NCI-H2171 (cell line): ENCODE data around the gene TULP4.
"Not testable (repeated sequence)": the region's sequence is repeated elsewhere in the genome, so short reads cannot be mapped to it uniquely, and the experiment has no call there.

Source experiments
- DNase-seq: peaks from one replicate; lab custom pipeline; 2025; lab: John Stamatoyannopoulos, UW

TULP4 gene

DNA sequence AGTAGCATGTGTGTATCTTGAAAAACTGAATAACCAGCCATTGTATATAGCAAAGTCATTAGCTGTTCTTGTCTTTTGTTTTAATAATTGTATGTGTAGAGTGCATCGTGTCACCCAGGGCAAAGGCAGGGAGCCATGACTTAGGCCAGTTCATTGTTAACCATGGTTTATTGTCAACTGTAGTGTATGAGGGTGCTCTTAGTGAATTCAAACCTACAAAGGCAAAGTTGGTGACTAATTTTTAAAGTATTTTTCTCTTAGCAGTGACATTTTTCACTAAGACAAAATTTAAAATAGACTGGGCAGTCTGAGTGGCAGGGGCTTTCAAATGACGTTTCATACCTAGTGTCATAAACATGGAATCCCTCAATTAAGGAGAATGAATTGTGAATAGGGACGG, 79.0 kb downstream of the TULP4 start:
- DNase-seq, result no peak

GRCh38 chr6:158391977-158392376, 79.7 kb downstream of the TULP4 start:
- DNase-seq, result not testable (repeated sequence)

DNA sequence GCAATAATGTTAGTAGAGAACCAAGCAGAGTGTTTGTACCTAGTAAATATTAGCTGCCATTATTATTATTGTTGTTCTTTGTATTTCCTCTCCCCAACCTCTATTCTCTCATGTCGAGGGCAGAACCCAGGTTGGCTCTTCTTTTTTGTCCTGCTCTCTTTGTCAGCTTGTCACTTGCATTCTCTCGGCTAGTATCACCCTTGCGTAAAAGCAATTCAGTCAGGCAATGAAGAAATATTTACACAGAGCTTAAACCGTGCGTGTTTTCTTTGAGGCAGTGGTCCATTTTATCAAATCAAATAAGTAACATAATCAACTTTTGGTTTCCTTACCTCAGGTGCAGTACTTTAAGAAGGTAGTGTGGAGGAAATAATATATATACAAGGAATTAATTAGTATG, 83.9 kb downstream of the TULP4 start:
- no peak for DNase-seq

GRCh38 chr6:158397578-158397977, 85.3 kb downstream of the TULP4 start:
- no peak for DNase-seq

GRCh38 chr6:158398252-158399024, 86.2 kb downstream of the TULP4 start:
- DNase-seq, result no peak

DNA sequence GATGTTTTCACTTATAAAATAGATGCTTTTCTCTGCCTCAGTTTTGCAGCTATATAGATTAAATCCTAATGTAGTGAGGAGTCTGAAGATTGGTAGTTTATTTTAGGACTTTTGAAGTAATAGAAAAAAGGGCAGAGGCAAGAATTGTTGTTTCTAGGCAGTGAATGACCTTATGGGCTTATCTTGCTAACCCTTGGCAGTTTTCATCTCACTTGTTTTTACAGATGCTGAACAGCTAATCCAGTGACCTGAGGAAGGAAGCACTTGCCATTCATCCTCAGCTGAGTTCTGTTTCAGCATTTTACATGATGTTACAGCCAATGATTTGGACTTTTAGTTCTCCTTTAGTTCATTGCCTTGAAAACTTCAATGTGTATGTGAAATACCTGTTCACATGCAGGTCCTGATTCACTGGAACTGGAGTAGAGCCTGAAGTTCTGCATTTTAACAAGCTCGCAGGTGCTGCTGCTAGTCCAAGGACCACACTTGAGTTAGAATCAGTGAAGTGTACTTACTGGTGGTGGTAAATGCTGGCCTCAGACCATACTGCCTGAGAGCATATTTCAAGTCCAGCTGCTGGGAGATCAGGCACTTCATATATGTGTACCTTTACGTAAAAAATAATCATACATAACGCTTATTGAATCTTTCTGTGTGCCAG, 86.9 kb downstream of the TULP4 start:
- DNase-seq, result no peak

DNA sequence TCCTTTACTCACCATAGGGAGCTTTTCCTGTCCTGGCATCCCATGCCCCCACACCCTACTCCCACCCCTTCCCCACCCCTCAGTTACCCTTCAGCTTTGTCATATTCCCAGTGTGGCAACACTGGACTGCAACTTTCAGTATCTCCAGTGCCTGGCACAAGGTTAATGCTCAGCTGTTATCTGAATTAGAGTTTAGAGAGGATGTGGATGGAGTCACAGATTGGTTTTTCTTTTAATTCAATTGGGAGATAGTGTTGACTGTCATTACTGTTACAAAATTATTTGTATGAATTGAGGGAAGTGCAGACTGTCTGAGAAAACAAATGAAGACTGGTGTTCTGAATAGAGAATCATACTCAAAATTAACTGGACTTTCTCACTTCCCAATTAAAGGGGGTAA, 89.9 kb downstream of the TULP4 start:
- DNase-seq, result no peak

DNA sequence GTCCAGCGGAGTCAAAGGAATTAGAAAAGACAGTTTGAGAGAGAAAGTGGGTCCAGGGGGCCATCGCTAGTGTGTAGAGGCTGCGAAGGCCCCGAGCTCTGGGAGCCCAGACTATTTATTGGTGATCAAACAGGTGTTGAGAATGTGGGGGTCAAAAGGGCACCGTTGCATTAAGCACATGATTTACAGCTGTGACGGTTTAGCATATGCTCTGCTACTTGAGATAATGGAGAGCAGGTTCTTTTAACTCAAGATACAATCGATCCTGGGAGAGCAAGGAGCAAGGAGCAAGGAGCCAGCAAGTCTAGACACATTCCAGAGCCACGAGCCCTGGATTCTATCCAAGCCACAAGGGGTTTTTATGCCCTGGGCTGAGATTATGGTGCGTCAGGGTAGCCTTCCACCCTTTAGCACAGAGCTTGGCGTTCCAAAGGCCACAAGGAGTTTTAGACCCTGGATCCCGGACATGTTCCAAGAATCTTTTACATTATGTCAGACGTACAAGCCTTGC, 93.1 kb downstream of the TULP4 start:
- peak; percentile 67 for DNase-seq

GRCh38 chr6:158405933-158406332, 93.7 kb downstream of the TULP4 start:
- DNase-seq, result peak; percentile 6

GRCh38 chr6:158406736-158407135, 94.5 kb downstream of the TULP4 start:
- DNase-seq, result no peak

DNA sequence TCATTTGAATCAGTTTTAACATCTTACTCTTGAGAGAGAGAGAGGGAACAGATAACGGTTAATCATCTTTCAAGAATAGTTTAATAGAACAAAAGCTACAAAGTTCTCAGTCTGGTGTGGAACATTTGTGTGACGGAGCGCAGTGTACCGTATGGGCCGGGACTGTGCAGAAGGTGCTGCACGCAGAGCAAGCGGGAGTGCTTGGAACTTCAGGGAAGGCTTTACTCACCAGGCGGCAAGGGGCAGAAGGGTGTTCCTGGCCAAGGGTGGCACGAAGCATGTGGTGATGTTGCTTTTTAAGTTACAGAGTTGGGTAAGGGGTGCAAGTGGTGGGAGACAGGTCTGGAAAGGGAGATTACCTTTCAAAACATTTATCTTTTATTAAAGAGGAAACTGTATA, 95.7 kb downstream of the TULP4 start:
- DNase-seq, result no peak

DNA sequence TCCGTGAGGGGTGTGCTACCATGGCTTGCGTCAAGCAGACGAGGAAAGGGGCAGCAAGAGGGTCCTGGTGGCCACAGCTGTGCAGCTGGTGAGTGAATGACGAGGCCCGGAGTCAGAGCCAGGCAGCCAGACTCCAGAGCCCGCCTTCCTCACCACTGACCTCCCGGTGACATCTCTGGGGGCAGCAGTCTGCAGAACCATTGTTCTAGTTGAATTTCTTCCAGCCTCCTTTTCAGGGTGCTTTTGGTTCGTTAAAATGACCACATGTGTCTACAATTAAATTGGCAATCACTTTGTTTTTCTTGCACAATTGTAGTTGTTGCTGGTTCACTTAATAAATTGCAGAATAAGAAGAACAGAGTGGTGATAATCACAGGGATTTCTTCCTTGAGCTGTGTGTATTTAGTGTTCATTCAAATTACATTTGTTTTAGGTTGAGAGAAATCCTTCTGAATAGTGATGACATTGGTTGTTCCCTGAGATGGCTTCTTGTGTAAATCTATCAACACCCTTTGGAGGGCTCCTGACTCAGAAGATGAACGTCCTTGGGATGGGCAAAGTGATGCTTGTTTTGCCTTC, 96.4 kb downstream of the TULP4 start:
- DNase-seq, result no peak

GRCh38 chr6:158409451-158409850, 97.2 kb downstream of the TULP4 start:
- no peak for DNase-seq

GRCh38 chr6:158410784-158411183, 98.5 kb downstream of the TULP4 start:
- no peak for DNase-seq

DNA sequence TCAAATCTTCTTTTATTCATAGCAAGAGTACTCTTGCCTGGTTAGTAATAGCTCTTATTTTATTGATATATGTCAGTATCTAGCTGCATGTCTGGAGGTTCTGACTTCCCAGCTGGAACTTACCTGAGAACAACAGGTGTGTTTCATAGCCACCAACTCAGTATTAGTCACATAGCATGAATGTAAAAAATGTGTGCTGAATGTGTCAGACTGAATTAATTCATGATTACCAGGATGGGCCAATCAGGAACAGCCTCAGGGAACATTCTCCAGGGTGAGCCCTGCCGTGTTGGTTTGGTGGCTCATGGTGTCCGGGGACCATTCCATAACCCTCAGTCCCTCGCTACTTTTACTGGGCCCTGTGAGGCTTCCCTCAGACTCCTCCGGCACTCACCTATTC, 99.7 kb downstream of the TULP4 start:
- DNase-seq, result no peak

- DNase-seq, result no peak
Observed at GRCh38 chr6:158413028-158413427, 100.8 kb downstream of the TULP4 start.

- no peak for DNase-seq
Observed at GRCh38 chr6:158413814-158414565, 101.7 kb downstream of the TULP4 start.

- DNase-seq, result no peak
Observed at GRCh38 chr6:158414851-158415262, 102.6 kb downstream of the TULP4 start.

DNA sequence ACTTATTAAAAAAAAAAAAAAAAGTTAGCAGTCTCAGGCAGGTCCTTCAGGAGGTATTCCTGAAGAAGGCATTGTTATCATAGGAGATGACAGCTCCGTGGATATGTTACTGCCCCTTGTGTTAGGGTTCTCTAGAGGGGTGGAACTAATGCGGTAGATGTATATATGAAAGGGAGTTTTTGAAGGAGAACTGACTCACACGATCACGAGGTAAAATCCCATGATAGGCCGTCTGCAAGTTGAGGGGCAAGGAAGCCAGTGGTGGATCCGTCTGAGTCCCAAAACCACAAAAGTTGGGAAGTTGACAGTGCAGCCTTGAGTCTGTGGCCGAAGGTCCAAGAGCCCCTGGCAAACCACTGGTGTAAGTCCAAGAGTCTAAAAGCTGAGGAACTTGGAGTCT, 103.4 kb downstream of the TULP4 start:
- DNase-seq, result no peak

DNA sequence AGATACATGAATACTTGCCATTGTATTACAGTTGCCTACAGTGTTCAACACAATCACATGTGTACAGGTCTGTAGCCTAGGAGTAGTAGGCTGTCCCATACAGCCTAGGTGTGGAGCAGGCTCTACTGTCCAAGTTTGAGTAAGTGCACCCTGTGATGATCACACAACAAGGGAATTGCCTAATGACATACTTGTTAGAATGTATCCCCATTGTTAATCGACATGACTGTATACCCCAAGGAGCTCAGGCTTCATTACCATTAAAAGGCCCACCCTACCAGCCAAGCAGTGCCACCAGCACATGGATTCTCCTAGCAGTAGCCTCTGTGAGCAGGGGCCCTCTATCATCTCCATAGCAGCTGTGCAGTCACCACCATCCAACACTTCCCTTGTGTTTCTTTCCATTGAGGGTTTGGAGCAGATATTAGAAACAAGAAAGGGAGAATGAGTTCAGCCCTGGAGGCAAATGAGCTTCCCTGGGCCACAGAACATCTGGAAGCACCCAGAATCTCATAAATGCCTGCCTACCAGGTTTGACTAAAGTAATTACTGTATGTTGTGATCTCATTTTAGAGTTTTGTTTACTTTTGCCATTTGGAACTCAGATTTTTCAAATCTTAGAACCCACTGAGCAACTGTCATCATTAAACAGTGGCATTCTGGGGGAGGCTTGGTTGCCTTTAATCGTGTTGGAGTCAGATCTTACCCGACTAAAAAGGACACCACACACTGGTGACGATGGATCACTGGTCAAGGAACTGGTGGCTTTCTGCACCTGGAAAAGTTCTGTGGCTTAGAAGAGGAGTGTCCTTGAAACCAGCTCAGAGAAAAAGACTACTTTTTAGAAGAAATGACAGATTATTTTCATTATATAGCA, 104.9 kb downstream of the TULP4 start:
- DNase-seq, result no peak

GRCh38 chr6:158417760-158418098, 105.5 kb downstream of the TULP4 start:
- DNase-seq, result no peak

- no peak for DNase-seq
Observed at GRCh38 chr6:158418501-158418900, 106.2 kb downstream of the TULP4 start.
